ENCODE measurements around the gene CDPF1. TPM values are rescaled to one million over a fixed set of nuclear protein-coding genes. Genes with fewer than 3 reads are reported as not detected.

Gene CDPF1
- total and polyA plus RNA-seq, 2 experiments from 2014 or later, result 26.4 to 44.9 TPM

GRCh38 chr22:46239261-46240048 is 10.6 kb downstream of the CDPF1 start:
- Histone ChIP-seq H3K4me1 (ENCODE audit: low read depth) (peaks cover 5% of the 10 kb centered on the region), H3K36me3 (peaks cover 8% of the 10 kb centered on the region), H3K4me3 (no peak overlapping the region), H3K27me3 (no peaks in the 10 kb centered on the region), H3K27ac (no peak overlapping the region), H3K9me3 (ENCODE audit: low read depth) (no peaks in the 10 kb centered on the region)
- TF ChIP-seq CTCF (IDR thresholded peaks at IDR 0.05; ENCODE audit: low read depth, low read length), result no peak
- no peak for DNase-seq (ENCODE audit: low read depth in 1 of 2, low spot score in 1 of 2)

- Histone ChIP-seq H3K36me3 (peaks cover 8% of the 10 kb centered on the region), H3K27ac (no peak overlapping the region), H3K9me3 (ENCODE audit: low read depth) (no peaks in the 10 kb centered on the region), H3K27me3 (no peaks in the 10 kb centered on the region), H3K4me3 (no peak overlapping the region), H3K4me1 (ENCODE audit: low read depth) (peaks cover 5% of the 10 kb centered on the region)
- no peak for DNase-seq (ENCODE audit: low read depth in 1 of 2, low spot score in 1 of 2)
- TF ChIP-seq CTCF (IDR thresholded peaks at IDR 0.05; ENCODE audit: low read depth, low read length), result no peak
These were observed 11.6 kb downstream of the CDPF1 start for GRCh38 chr22:46238541-46238940.

- no peak for TF ChIP-seq CTCF (IDR thresholded peaks at IDR 0.05; ENCODE audit: low read depth, low read length)
- H3K36me3 ChIP-seq, result peaks cover 8% of the 10 kb centered on the region
- H3K9me3 ChIP-seq (ENCODE audit: low read depth), result no peaks in the 10 kb centered on the region
- H3K4me1 ChIP-seq (ENCODE audit: low read depth), result peaks cover 11% of the 10 kb centered on the region
- no peak overlapping the region for H3K4me3 ChIP-seq
- DNase-seq (ENCODE audit: low read depth in 1 of 2, low spot score in 1 of 2), result no peak
- no peak overlapping the region for H3K27ac ChIP-seq
- H3K27me3 ChIP-seq, result no peaks in the 10 kb centered on the region
These were observed 12.5 kb downstream of the CDPF1 start for GRCh38 chr22:46237453-46238124.

- Histone ChIP-seq H3K9me3 (ENCODE audit: low read depth) (no peaks in the 10 kb centered on the region), H3K36me3 (peaks cover 13% of the 10 kb centered on the region), H3K4me1 (ENCODE audit: low read depth) (peaks cover 6% of the 10 kb centered on the region), H3K4me3 (no peak overlapping the region), H3K27me3 (no peaks in the 10 kb centered on the region), H3K27ac (no peak overlapping the region)
- no peak for DNase-seq (ENCODE audit: low read depth in 1 of 2, low spot score in 1 of 2)
- no peak for TF ChIP-seq CTCF (IDR thresholded peaks at IDR 0.05; ENCODE audit: low read depth, low read length)
These were observed 15.1 kb downstream of the CDPF1 start for GRCh38 chr22:46234969-46235368.

GRCh38 chr22:46233231-46233630 is 16.9 kb downstream of the CDPF1 start:
- DNase-seq (ENCODE audit: low read depth in 1 of 2, low spot score in 1 of 2), result no peak
- Histone ChIP-seq H3K27me3 (no peaks in the 10 kb centered on the region), H3K9me3 (ENCODE audit: low read depth) (no peaks in the 10 kb centered on the region), H3K36me3 (peaks cover 13% of the 10 kb centered on the region), H3K4me1 (ENCODE audit: low read depth) (peaks cover 6% of the 10 kb centered on the region), H3K27ac (no peak overlapping the region), H3K4me3 (no peak overlapping the region)
- no peak for TF ChIP-seq CTCF (IDR thresholded peaks at IDR 0.05; ENCODE audit: low read depth, low read length)
